ENCODE measurements around the gene KRT84. TPM values are rescaled to one million over a fixed set of nuclear protein-coding genes. Genes with fewer than 3 reads are reported as not detected.

The KRT84 gene
- total RNA-seq, 2 donors from 2014 or later: not detected

DNA sequence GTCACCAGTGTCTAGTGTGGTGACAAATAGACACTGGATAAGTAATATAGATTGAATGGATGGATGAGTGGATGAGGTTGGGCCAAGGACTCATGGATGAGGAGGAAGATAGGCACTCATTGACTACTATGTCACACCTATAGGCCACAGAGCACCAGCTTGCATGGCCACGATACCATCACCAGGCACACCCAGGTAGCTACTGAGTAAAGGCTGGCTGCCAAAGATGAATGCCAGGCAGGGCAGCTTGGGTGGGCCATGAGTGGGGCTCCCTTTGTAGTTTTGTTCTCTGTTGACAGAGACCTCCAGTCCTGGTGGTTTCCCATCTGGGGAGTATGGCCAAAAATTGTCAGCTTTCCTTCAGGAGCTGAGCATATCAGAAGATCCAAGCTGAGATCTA lies 53.1 kb downstream of the KRT84 start:
- no peak for TF ChIP-seq POLR2A (IDR thresholded peaks at IDR 0.05)
- TF ChIP-seq POLR2AphosphoS5 (IDR thresholded peaks at IDR 0.05): no peak
- no peak for TF ChIP-seq CTCF (IDR thresholded peaks at IDR 0.05)
- H3K4me1 ChIP-seq (replicated peaks): no peaks in the 10 kb centered on the region
- no peaks in the 10 kb centered on the region for H3K27me3 ChIP-seq (replicated peaks; ENCODE audit: insufficient read depth)
- H3K4me3 ChIP-seq: no peak overlapping the region
- WGBS: 100% methylated on average over 1 of the region's 1 CpG
- no peak overlapping the region for H3K27ac ChIP-seq
- no peaks in the 10 kb centered on the region for H3K36me3 ChIP-seq
- DNase-seq (ENCODE audit: low spot score): no peak
- intact Hi-C loops (cut with DNase I): no loop called here
- no peaks in the 10 kb centered on the region for H3K9me3 ChIP-seq

DNA sequence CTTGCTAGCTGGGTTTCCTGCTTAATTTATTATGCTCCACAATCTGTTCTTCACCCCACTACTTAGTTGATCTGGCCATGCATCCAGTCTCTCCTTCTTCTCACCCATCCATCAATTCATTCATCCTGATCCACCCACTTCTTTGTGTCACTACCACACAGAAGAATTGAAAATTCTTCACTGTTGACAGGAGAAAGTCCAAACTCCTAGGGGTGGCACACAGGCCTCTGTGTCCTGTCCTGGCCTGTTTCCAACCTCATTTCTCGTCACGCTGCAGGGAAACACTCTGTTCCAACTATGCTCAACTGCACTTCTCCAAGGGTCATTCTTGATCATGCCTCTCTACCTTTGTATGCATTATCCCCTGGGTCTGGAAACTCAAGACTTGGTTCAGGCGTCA lies 53.6 kb downstream of the KRT84 start:
- WGBS: 89% methylated on average over 3 of the region's 3 CpGs
- Histone ChIP-seq H3K27ac (no peak overlapping the region), H3K36me3 (no peaks in the 10 kb centered on the region), H3K27me3 (replicated peaks; ENCODE audit: insufficient read depth) (no peaks in the 10 kb centered on the region), H3K4me3 (no peak overlapping the region), H3K4me1 (replicated peaks) (no peaks in the 10 kb centered on the region), H3K9me3 (no peaks in the 10 kb centered on the region)
- no peak for DNase-seq (ENCODE audit: low spot score)
- TF ChIP-seq POLR2A (IDR thresholded peaks at IDR 0.05): no peak
- no peak for TF ChIP-seq POLR2AphosphoS5 (IDR thresholded peaks at IDR 0.05)
- TF ChIP-seq CTCF (IDR thresholded peaks at IDR 0.05): no peak
- intact Hi-C loops (cut with DNase I): no loop called here

DNA sequence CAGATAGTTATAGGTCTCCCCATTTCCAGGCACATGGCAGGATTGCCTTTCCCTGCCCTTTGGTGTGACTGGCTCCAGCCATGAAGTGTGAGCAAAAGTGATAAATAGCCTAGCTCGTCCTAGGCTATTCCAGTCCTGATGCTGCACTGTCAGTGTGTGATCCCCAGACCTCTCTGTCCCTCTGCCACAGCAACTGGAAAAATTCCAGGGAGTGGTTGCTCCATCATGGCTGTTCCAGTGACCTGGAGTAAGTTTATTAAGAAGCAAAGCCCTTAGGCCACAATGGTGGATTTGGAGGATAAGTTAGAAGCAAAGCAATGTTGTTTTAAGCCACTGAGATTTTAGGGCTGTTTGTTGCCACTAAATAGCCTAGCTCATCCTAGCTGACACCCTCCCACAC lies 54.4 kb downstream of the KRT84 start:
- no peak overlapping the region for H3K27ac ChIP-seq
- H3K4me1 ChIP-seq (replicated peaks): no peaks in the 10 kb centered on the region
- no peaks in the 10 kb centered on the region for H3K27me3 ChIP-seq (replicated peaks; ENCODE audit: insufficient read depth)
- intact Hi-C loops (cut with DNase I): no loop called here
- DNase-seq (ENCODE audit: low spot score): no peak
- WGBS: 94% methylated on average over 1 of the region's 1 CpG
- H3K9me3 ChIP-seq: no peaks in the 10 kb centered on the region
- TF ChIP-seq POLR2AphosphoS5 (IDR thresholded peaks at IDR 0.05) (no peak), POLR2A (IDR thresholded peaks at IDR 0.05) (no peak), CTCF (IDR thresholded peaks at IDR 0.05) (no peak)
- H3K4me3 ChIP-seq: no peak overlapping the region
- H3K36me3 ChIP-seq: no peaks in the 10 kb centered on the region

DNA sequence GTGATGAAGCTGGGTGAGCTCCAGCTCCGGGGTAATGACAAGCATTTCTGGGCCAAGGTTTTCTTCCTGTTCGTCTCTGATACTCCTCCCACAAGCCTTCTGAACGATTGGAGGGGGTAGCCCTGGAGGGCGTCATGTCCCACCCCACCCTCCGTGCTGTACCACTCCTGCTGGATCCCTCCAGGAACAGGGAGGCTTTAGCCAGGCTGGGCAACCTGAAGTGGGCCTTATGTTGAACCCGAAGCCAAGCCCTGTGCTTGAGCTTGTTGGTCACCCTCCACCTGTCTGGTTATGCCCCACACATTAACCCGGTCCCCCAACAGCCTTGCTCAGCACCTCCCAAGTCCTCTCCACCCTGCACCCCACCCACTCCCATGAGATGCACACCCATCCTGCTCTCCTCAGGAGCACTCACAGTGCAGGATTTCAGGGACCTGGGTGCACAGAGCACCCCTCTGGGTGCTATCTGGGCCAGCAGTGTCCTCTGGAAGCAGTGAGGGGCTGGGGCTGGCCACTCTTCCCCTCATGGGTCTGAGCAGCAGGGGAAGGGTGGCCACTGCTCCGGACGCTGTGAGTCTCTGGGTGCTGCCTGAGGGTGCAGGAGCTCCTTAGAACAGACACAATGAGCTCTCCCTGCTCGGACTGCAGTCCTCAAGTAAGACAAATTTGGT lies 57.5 kb downstream of the KRT84 start:
- intact Hi-C loops (cut with DNase I): loop anchor here (2.0 to 5.0 kb wide), 3 partner anchors 51 to 171 kb away; no protein-coding TSS in a partner anchor
- H3K4me1 ChIP-seq (replicated peaks): no peaks in the 10 kb centered on the region
- WGBS: 68% methylated on average over 10 of the region's 10 CpGs
- H3K4me3 ChIP-seq: no peak overlapping the region
- no peak for DNase-seq (ENCODE audit: low spot score)
- H3K27me3 ChIP-seq (replicated peaks; ENCODE audit: insufficient read depth): no peaks in the 10 kb centered on the region
- H3K36me3 ChIP-seq: no peaks in the 10 kb centered on the region
- no peaks in the 10 kb centered on the region for H3K9me3 ChIP-seq
- no peak overlapping the region for H3K27ac ChIP-seq
- TF ChIP-seq POLR2AphosphoS5 (IDR thresholded peaks at IDR 0.05) (no peak), CTCF (IDR thresholded peaks at IDR 0.05) (no peak), POLR2A (IDR thresholded peaks at IDR 0.05) (no peak)

Other genes with a start within 250 kb of the KRT84 start
- 1 to 10 TPM; 1.9 to 3.7 TPM for gene KRT80, start 193.6 kb downstream of the KRT84 start, total RNA-seq
- gene KRT7, start 152.4 kb downstream of the KRT84 start, total RNA-seq: 100 to 1,000 TPM in 1 of 2 donors, 10 to 100 TPM in 1; 53.1 to 151 TPM
- under 1 TPM; 0.27 to 0.85 TPM for gene KRT86, start 111.0 kb downstream of the KRT84 start, total RNA-seq
- 1 to 10 TPM in 1 of 2 donors, not detected in 1; 1.7 TPM for gene KRT81, start 94.1 kb downstream of the KRT84 start, total RNA-seq
- gene KRT83, start 64.3 kb downstream of the KRT84 start, total RNA-seq: under 1 TPM in 1 of 2 donors, not detected in 1; 0.74 TPM
- not detected for gene KRT85, start 18.2 kb downstream of the KRT84 start, total RNA-seq
- gene KRT82, start 20.7 kb upstream of the KRT84 start, total RNA-seq: not detected
- not detected for gene KRT75, start 48.7 kb upstream of the KRT84 start, total RNA-seq
- under 1 TPM; 0.40 to 0.87 TPM for gene KRT6B, start 66.5 kb upstream of the KRT84 start, total RNA-seq
- gene KRT6C, start 88.2 kb upstream of the KRT84 start, total RNA-seq: not detected
- gene KRT6A, start 107.6 kb upstream of the KRT84 start, total RNA-seq: 10 to 100 TPM in 1 of 2 donors, 1 to 10 TPM in 1; 5.9 to 13.6 TPM
- gene KRT5, start 134.7 kb upstream of the KRT84 start, total RNA-seq: 100 to 1,000 TPM; 160 to 516 TPM
- not detected for gene KRT71, start 167.5 kb upstream of the KRT84 start, total RNA-seq
- under 1 TPM; 0.05 to 0.45 TPM for gene KRT74, start 188.2 kb upstream of the KRT84 start, total RNA-seq
- 10 to 100 TPM in 1 of 2 donors, not detected in 1; 22.1 TPM for gene KRT72, start 215.8 kb upstream of the KRT84 start, total RNA-seq
- not detected for gene KRT73, start 232.9 kb upstream of the KRT84 start, total RNA-seq